GM12872 (cell line): Measurements from ENCODE around the gene EXOC6B.

Source experiments
- CTCF ChIP-seq: IDR thresholded peaks from 3 replicates; pipeline ENCODE4 v1.5.1; 2011; ENCODE audit warnings: low read depth, mild to moderate bottlenecking, low read length, moderate library complexity; ENCODE audit not compliant: insufficient read depth

The EXOC6B gene

GRCh38 chr2:72716601-72717000 lies 109.2 kb downstream of the EXOC6B start:
- TF ChIP-seq CTCF, result no peak

- TF ChIP-seq CTCF, result peak; percentile 3; the same call in 1 of the 3 replicates
Measured at GRCh38 chr2:72713857-72714256, 112.0 kb downstream of the EXOC6B start.

GRCh38 chr2:72712977-72713376 lies 112.9 kb downstream of the EXOC6B start:
- no peak for TF ChIP-seq CTCF

- no peak for TF ChIP-seq CTCF
Measured at GRCh38 chr2:72712304-72712703, 113.5 kb downstream of the EXOC6B start.

GRCh38 chr2:72710418-72711152 lies 115.2 kb downstream of the EXOC6B start:
- TF ChIP-seq CTCF, result no peak

- TF ChIP-seq CTCF, result no peak
Measured at GRCh38 chr2:72708236-72708635, 117.6 kb downstream of the EXOC6B start.

GRCh38 chr2:72698300-72698699 lies 127.5 kb downstream of the EXOC6B start:
- TF ChIP-seq CTCF, result no peak
